Neural progenitor cell (in vitro differentiated cells): ENCODE measurements around the gene SLC16A4. TPM values are rescaled to one million over a fixed set of nuclear protein-coding genes. Genes with fewer than 3 reads are reported as not detected.

Source experiments
- DNase-seq: peaks from one replicate; pipeline ENCODE4 v3.0.0-alpha.2; 2016; ENCODE audit warnings: low spot score
- H2AFZ ChIP-seq: fragments of 200-600 bp; sonication (generic); replicated peaks from 2 replicates; pipeline ENCODE4 v1.6.1; 2016; ENCODE audit warnings: antibody characterized with exemption
- H3F3A ChIP-seq: fragments of 200-600 bp; sonication (generic); 2 replicates; pipeline ENCODE4 v1.6.1; 2016; ENCODE audit warnings: antibody characterized with exemption, low read depth
- H3K27ac ChIP-seq: fragments of 200-600 bp; sonication (generic); 2 replicates; pipeline ENCODE4 v1.5.1; 2016; ENCODE audit warnings: mild to moderate bottlenecking
- H3K27me3 ChIP-seq: fragments of 200-600 bp; sonication (generic); 2 replicates; pipeline ENCODE4 v1.6.1; 2016; ENCODE audit warnings: mild to moderate bottlenecking, moderate library complexity
- H3K36me3 ChIP-seq: fragments of 200-600 bp; sonication (generic); 2 replicates; pipeline ENCODE4 v1.5.1; 2016
- H3K4me1 ChIP-seq: fragments of 200-600 bp; sonication (generic); 2 replicates; pipeline ENCODE4 v1.6.1; 2016; ENCODE audit warnings: mixed run types
- H3K4me2 ChIP-seq: fragments of 200-600 bp; sonication (generic); 2 replicates; pipeline ENCODE4 v1.6.1; 2016
- H3K4me3 ChIP-seq: fragments of 200-600 bp; sonication (generic); 2 replicates; pipeline ENCODE4 v1.5.1; 2016
- H3K79me2 ChIP-seq: fragments of 200-600 bp; sonication (generic); 2 replicates; pipeline ENCODE4 v1.6.1; 2016; ENCODE audit warnings: low read depth
- H3K9ac ChIP-seq: fragments of 200-600 bp; sonication (generic); 2 replicates; pipeline ENCODE4 v1.6.1; 2016
- H3K9me3 ChIP-seq: fragments of 200-600 bp; sonication (generic); 2 replicates; pipeline ENCODE4 v1.5.1; 2016; ENCODE audit warnings: low read depth
- H4K20me1 ChIP-seq: fragments of 200-600 bp; sonication (generic); 2 replicates; pipeline ENCODE4 v1.6.1; 2016; ENCODE audit warnings: low read depth
- H3K27ac Mint-ChIP-seq: 3 replicates; pipeline ENCODE4 v1.8.0; 2021; ENCODE audit warnings: mixed read lengths
- H3K27me3 Mint-ChIP-seq: 2 replicates; pipeline ENCODE4 v1.8.0; 2022; ENCODE audit warnings: low read depth, mild to moderate bottlenecking, inconsistent platforms, moderate library complexity, mixed read lengths; ENCODE audit not compliant: insufficient read depth
- H3K36me3 Mint-ChIP-seq: 3 replicates; pipeline ENCODE4 v1.8.0; 2021; ENCODE audit warnings: mixed read lengths
- H3K4me1 Mint-ChIP-seq: 3 replicates; pipeline ENCODE4 v1.8.0; 2021; ENCODE audit warnings: mixed read lengths
- H3K4me3 Mint-ChIP-seq: 3 replicates; pipeline ENCODE4 v1.8.0; 2021; ENCODE audit warnings: mild to moderate bottlenecking, moderate library complexity, mixed read lengths
- H3K9me3 Mint-ChIP-seq: 3 replicates; pipeline ENCODE4 v1.8.0; 2020; ENCODE audit warnings: mixed read lengths
- CTCF ChIP-seq: fragments of 200-600 bp; sonication (generic); IDR thresholded peaks from 2 replicates; pipeline ENCODE4 v1.5.1; 2017; ENCODE audit warnings: antibody characterized with exemption, mild to moderate bottlenecking
- EZH2 ChIP-seq: fragments of 200-600 bp; sonication (generic); IDR thresholded peaks from 2 replicates; pipeline ENCODE4 v1.6.1; 2017; ENCODE audit warnings: antibody characterized with exemption, mild to moderate bottlenecking, moderate library complexity
- EZH2phosphoT487 ChIP-seq: fragments of 200-600 bp; sonication (generic); IDR thresholded peaks from 2 replicates; pipeline ENCODE4 v1.6.1; 2017; ENCODE audit warnings: antibody characterized with exemption
- total RNA-seq: library from RNA; depleted of rRNA; stranded (reverse); fragments of >200 nt; gene quantifications from 2 replicates; pipeline ENCODE4 v1.2.3, GENCODE V29; 2015; ENCODE audit warnings: low replicate concordance

SLC16A4 gene
- total RNA-seq, 1 donor from 2014 or later: 0.56 TPM

DNA sequence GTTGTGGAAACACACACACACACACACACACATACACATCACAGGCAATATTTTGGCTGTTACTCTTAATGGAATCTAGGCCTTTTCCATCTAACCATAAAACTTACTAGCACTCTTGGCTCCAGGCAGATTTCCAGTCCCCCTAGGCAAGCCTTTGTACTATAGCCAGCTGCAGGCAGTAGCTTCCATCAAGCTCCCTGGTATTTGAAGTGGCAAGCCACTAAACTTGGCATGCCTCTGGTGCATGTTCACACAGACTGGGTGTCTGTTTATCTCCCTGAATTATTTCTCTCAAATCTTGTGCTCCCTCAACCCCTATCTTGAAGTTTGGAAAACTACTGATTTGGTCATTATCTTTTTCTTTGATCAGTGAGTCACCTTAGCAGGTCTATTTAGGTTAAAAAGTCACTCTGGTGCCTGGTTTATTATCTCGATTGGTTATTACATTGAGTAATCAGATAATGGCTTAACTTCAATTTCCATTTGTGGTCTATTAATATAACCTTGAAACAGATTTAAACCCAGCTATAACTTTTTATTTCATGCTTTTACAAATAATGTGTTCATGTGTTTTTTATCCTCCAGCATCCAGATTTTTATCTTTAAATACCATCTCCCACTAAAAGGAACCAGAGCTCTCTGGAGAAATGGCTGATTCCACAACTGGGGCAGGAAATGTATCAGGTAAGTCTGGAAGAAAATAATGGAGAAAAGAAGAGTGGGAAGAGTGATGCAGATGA is 54.4 kb downstream of the SLC16A4 start:
- H3K9ac ChIP-seq: no peak overlapping the region
- no peaks in the 10 kb centered on the region for H3K36me3 ChIP-seq
- no peaks in the 10 kb centered on the region for H3K27me3 ChIP-seq
- TF ChIP-seq CTCF (no peak), EZH2phosphoT487 (no peak), EZH2 (no peak)
- no peaks in the 10 kb centered on the region for H3K27me3 Mint-ChIP-seq
- H4K20me1 ChIP-seq: peaks cover 19% of the 10 kb centered on the region
- no peak overlapping the region for H3K27ac ChIP-seq
- H3K4me1 Mint-ChIP-seq: peaks cover 32% of the 10 kb centered on the region
- H3K79me2 ChIP-seq: peaks cover 27% of the 10 kb centered on the region
- no peak overlapping the region for H2AFZ ChIP-seq
- H3K9me3 Mint-ChIP-seq: peaks cover 3% of the 10 kb centered on the region
- H3K36me3 Mint-ChIP-seq: peaks cover 20% of the 10 kb centered on the region
- H3F3A ChIP-seq: peaks cover 15% of the 10 kb centered on the region
- H3K4me2 ChIP-seq: peak overlapping the region; percentile 95
- H3K4me3 Mint-ChIP-seq: peak overlapping the region; percentile 69
- peaks cover 19% of the 10 kb centered on the region for H3K4me1 ChIP-seq
- H3K27ac Mint-ChIP-seq: no peak overlapping the region
- H3K4me3 ChIP-seq: no peak overlapping the region
- no peaks in the 10 kb centered on the region for H3K9me3 ChIP-seq
- no peak for DNase-seq

GRCh38 chr1:110335265-110335664 is 55.6 kb downstream of the SLC16A4 start:
- Histone ChIP-seq H3F3A (peaks cover 15% of the 10 kb centered on the region), H3K36me3 (no peaks in the 10 kb centered on the region), H3K4me2 (no peak overlapping the region), H3K79me2 (peaks cover 15% of the 10 kb centered on the region), H3K9me3 (no peaks in the 10 kb centered on the region), H4K20me1 (peaks cover 7% of the 10 kb centered on the region), H3K4me3 (no peak overlapping the region), H3K27ac (no peak overlapping the region), H3K9ac (no peak overlapping the region), H2AFZ (no peak overlapping the region), H3K27me3 (no peaks in the 10 kb centered on the region), H3K4me1 (peaks cover 7% of the 10 kb centered on the region)
- peaks cover 20% of the 10 kb centered on the region for H3K4me1 Mint-ChIP-seq
- peaks cover 3% of the 10 kb centered on the region for H3K9me3 Mint-ChIP-seq
- no peak overlapping the region for H3K4me3 Mint-ChIP-seq
- no peak for TF ChIP-seq CTCF
- no peak for TF ChIP-seq EZH2
- no peak for TF ChIP-seq EZH2phosphoT487
- no peaks in the 10 kb centered on the region for H3K27me3 Mint-ChIP-seq
- no peak overlapping the region for H3K27ac Mint-ChIP-seq
- DNase-seq: no peak
- peaks cover 9% of the 10 kb centered on the region for H3K36me3 Mint-ChIP-seq

DNA sequence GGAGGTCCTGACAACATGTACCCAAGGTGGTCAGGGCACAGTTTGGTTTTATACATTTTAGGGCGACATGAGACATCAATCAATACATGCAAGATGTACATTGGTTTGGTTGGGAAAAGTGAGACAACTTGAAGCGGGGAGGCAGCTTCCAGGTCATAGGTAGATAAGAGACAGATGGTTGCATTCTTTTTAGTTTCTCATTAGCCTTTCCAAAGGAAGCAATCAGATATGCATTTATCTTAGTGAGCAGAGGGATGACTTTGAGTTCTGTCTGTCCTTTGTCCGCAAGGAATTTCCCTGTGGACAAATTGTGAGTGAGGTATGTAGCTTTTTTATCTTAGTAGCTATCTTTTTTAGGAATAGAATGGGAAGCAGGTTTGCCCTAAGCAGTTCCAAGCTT is 62.1 kb downstream of the SLC16A4 start:
- H3K4me3 Mint-ChIP-seq: no peak overlapping the region
- H3F3A ChIP-seq: no peaks in the 10 kb centered on the region

More for the DNA sequence above, 62.1 kb downstream of the SLC16A4 start:
- Histone ChIP-seq H3K4me2 (no peak overlapping the region), H3K4me1 (no peaks in the 10 kb centered on the region), H4K20me1 (no peaks in the 10 kb centered on the region), H3K27ac (no peak overlapping the region), H3K9me3 (no peaks in the 10 kb centered on the region), H3K4me3 (no peak overlapping the region), H3K27me3 (no peaks in the 10 kb centered on the region), H3K79me2 (no peaks in the 10 kb centered on the region), H2AFZ (no peak overlapping the region), H3K36me3 (no peaks in the 10 kb centered on the region), H3K9ac (no peak overlapping the region)
- H3K36me3 Mint-ChIP-seq: no peaks in the 10 kb centered on the region
- no peaks in the 10 kb centered on the region for H3K9me3 Mint-ChIP-seq
- no peaks in the 10 kb centered on the region for H3K4me1 Mint-ChIP-seq
- DNase-seq: no peak
- no peak overlapping the region for H3K27ac Mint-ChIP-seq
- no peaks in the 10 kb centered on the region for H3K27me3 Mint-ChIP-seq
- TF ChIP-seq EZH2phosphoT487 (no peak), EZH2 (no peak), CTCF (no peak)
